ENCODE measurements around the gene OR5B12.

Gene OR5B12

GRCh38 chr11:58395581-58395980, 46.5 kb downstream of the OR5B12 start:
- no peak for TF ChIP-seq POLR2A (IDR thresholded peaks at IDR 0.05; ENCODE audit: low read depth, low read length)
- no peak for FAIRE-seq
- DNase-seq (ENCODE audit: insufficient read length, low spot score), result no peak

GRCh38 chr11:58394195-58394594, 47.8 kb downstream of the OR5B12 start:
- TF ChIP-seq POLR2A (IDR thresholded peaks at IDR 0.05; ENCODE audit: low read depth, low read length), result no peak
- peak; percentile 1 for DNase-seq (ENCODE audit: insufficient read length, low spot score)
- FAIRE-seq, result no peak

GRCh38 chr11:58392746-58393145, 49.3 kb downstream of the OR5B12 start:
- FAIRE-seq, result no peak
- DNase-seq (ENCODE audit: insufficient read length, low spot score), result no peak
- TF ChIP-seq POLR2A (IDR thresholded peaks at IDR 0.05; ENCODE audit: low read depth, low read length), result no peak

- no peak for TF ChIP-seq POLR2A (IDR thresholded peaks at IDR 0.05; ENCODE audit: low read depth, low read length)
- DNase-seq (ENCODE audit: insufficient read length, low spot score) (no peak), FAIRE-seq (no peak)
Measured at GRCh38 chr11:58391879-58392278, 50.2 kb downstream of the OR5B12 start.

GRCh38 chr11:58390551-58391063, 51.4 kb downstream of the OR5B12 start:
- no peak for TF ChIP-seq POLR2A (IDR thresholded peaks at IDR 0.05; ENCODE audit: low read depth, low read length)
- DNase-seq (ENCODE audit: insufficient read length, low spot score) (no peak), FAIRE-seq (no peak)

Measured in H54 (cell line).